IMR-90 (cell line): Measurements from ENCODE around the gene ATXN1L. TPM values are rescaled to one million over a fixed set of nuclear protein-coding genes. Genes with fewer than 3 reads are reported as not detected.

Source experiments
- ATAC-seq: fragments of 200-7000 bp; cut with Tn5 transposase; 2 replicates; pipeline ENCODE4 v1.9.1; 2020; ENCODE audit warnings: low read depth, mild to moderate bottlenecking, moderate library complexity
- BruUV-seq: library from RNA; stranded (reverse); fragments of 400-500 nt; replicated peaks from 2 replicates; lab custom pipeline; 2021; lab: Mats Ljungman, UMichigan
- CTCF ChIA-PET: fragments of 300-600 bp; formaldehyde crosslinking; extraction: SDS; loops from one replicate; lab custom pipeline; 2021; ENCODE audit warnings: antibody characterized with exemption; lab: Yijun Ruan, JAX
- POLR2A ChIA-PET: fragments of 300-600 bp; sonication (Branson Sonifier 250); formaldehyde crosslinking; loops from one replicate; lab custom pipeline; 2022; ENCODE audit warnings: antibody characterized with exemption; ENCODE audit not compliant: unreplicated experiment; lab: Charles Lee
- DNase-seq: peaks from one replicate; pipeline ENCODE4 v3.0.0; 2013
- H2AFZ ChIP-seq: replicated peaks from 2 replicates; pipeline ENCODE3; 2013; ENCODE audit warnings: low read length, mild to moderate bottlenecking; ENCODE audit not compliant: poor library complexity
- H2AK5ac ChIP-seq: 2 replicates; pipeline ENCODE4 v1.6.1; 2013; ENCODE audit warnings: low read depth, low read length, inconsistent platforms
- H2AK9ac ChIP-seq: replicated peaks from 2 replicates; pipeline ENCODE3; 2013; ENCODE audit warnings: mild to moderate bottlenecking, low read depth, low read length, moderate library complexity; ENCODE audit not compliant: poor library complexity
- H2BK120ac ChIP-seq: 2 replicates; pipeline ENCODE4 v1.6.1; 2013; ENCODE audit warnings: low read depth, low read length, inconsistent platforms
- H2BK15ac ChIP-seq: 3 replicates; pipeline ENCODE4 v1.6.1; 2013; ENCODE audit warnings: low read depth, low read length, inconsistent platforms
- H2BK20ac ChIP-seq: 2 replicates; pipeline ENCODE4 v1.6.1; 2013; ENCODE audit warnings: low read depth, mild to moderate bottlenecking, inconsistent platforms, low read length, moderate library complexity
- H2BK5ac ChIP-seq: 2 replicates; pipeline ENCODE4 v1.6.1; 2013; ENCODE audit warnings: mild to moderate bottlenecking, low read depth, low read length, inconsistent platforms; ENCODE audit not compliant: poor library complexity, severe bottlenecking
- H3K14ac ChIP-seq: replicated peaks from 2 replicates; pipeline ENCODE4 v1.6.1; 2013; ENCODE audit warnings: low read depth, low read length, inconsistent platforms
- H3K18ac ChIP-seq: 2 replicates; pipeline ENCODE4 v1.6.1; 2013; ENCODE audit warnings: low read depth, low read length, control low read depth
- H3K23ac ChIP-seq: 2 replicates; pipeline ENCODE4 v1.6.1; 2013; ENCODE audit warnings: low read depth, low read length, inconsistent platforms
- H3K27ac ChIP-seq: 2 replicates; pipeline ENCODE4 v1.5.1; 2013; ENCODE audit warnings: mild to moderate bottlenecking, control low read depth, low read length; ENCODE audit not compliant: insufficient read depth
- H3K27me3 ChIP-seq: 2 replicates; pipeline ENCODE4 v1.6.1; 2013; ENCODE audit warnings: low read length; ENCODE audit not compliant: control insufficient read depth, insufficient read depth
- H3K36me3 ChIP-seq: 2 replicates; pipeline ENCODE4 v1.6.1; 2013; ENCODE audit warnings: low read length, mixed read lengths; ENCODE audit not compliant: control insufficient read depth, insufficient read depth
- H3K4ac ChIP-seq: 2 replicates; pipeline ENCODE4 v1.6.1; 2013; ENCODE audit warnings: low read depth, low read length, inconsistent platforms
- H3K4me1 ChIP-seq: 2 replicates; pipeline ENCODE4 v1.6.1; 2013; ENCODE audit warnings: low read length, mixed read lengths; ENCODE audit not compliant: control insufficient read depth, insufficient read depth
- H3K4me2 ChIP-seq: 2 replicates; pipeline ENCODE4 v1.6.1; 2013; ENCODE audit warnings: low read depth, mild to moderate bottlenecking, control low read depth, low read length, moderate library complexity
- H3K4me3 ChIP-seq: 2 replicates; pipeline ENCODE4 v1.5.1; 2013; ENCODE audit warnings: low read depth, mild to moderate bottlenecking, control low read depth, low read length, moderate library complexity; ENCODE audit not compliant: insufficient read depth
- H3K56ac ChIP-seq: 2 replicates; pipeline ENCODE4 v1.6.1; 2013; ENCODE audit warnings: low read length, inconsistent platforms; ENCODE audit not compliant: insufficient read depth; ENCODE audit errors: extremely low read depth
- H3K79me1 ChIP-seq, 2 experiments: 2 replicates each; pipeline ENCODE4 v1.6.1; 2013; ENCODE audit warnings: low read length in 2 of 2, inconsistent platforms in 1 of 2, low read depth in 1 of 2
- H3K9ac ChIP-seq: 2 replicates; pipeline ENCODE4 v1.6.1; 2013; ENCODE audit warnings: low read depth, low read length, control low read depth
- H3K9me1 ChIP-seq: 2 replicates; pipeline ENCODE4 v1.6.1; 2013; ENCODE audit warnings: low read length, inconsistent platforms; ENCODE audit not compliant: insufficient read depth
- H3K9me3 ChIP-seq: 2 replicates; pipeline ENCODE4 v1.6.1; 2013; ENCODE audit warnings: low read length; ENCODE audit not compliant: control insufficient read depth, insufficient read depth
- H4K20me1 ChIP-seq: 2 replicates; pipeline ENCODE4 v1.6.1; 2013; ENCODE audit warnings: low read length, inconsistent platforms; ENCODE audit not compliant: insufficient read depth
- H4K5ac ChIP-seq: 2 replicates; pipeline ENCODE4 v1.6.1; 2013; ENCODE audit warnings: mild to moderate bottlenecking, low read depth, low read length, control low read depth
- H4K8ac ChIP-seq, 2 experiments: 2 replicates each; pipeline ENCODE4 v1.6.1; 2013; ENCODE audit warnings: low read depth in 2 of 2, low read length in 2 of 2, control low read depth in 1 of 2, inconsistent platforms in 1 of 2
- H4K91ac ChIP-seq: 2 replicates; pipeline ENCODE4 v1.6.1; 2013; ENCODE audit warnings: low read depth, low read length, inconsistent platforms; ENCODE audit not compliant: insufficient read depth
- BHLHE40 ChIP-seq: fragments of 150-350 bp; IDR thresholded peaks from 2 replicates; pipeline ENCODE4 v1.6.1; 2016; ENCODE audit warnings: mild to moderate bottlenecking, low read depth, low read length
- CEBPB ChIP-seq: IDR thresholded peaks from 2 replicates; pipeline ENCODE4 v1.6.1; 2012; ENCODE audit warnings: low read depth, low read length, improper control_type of control experiment
- CHD1 ChIP-seq: IDR thresholded peaks from 2 replicates; pipeline ENCODE4 v1.6.1; 2012; ENCODE audit warnings: low read depth, low read length, improper control_type of control experiment
- MAFK ChIP-seq: IDR thresholded peaks from 2 replicates; pipeline ENCODE4 v1.6.1; 2012; ENCODE audit warnings: low read depth, low read length, improper control_type of control experiment
- MAZ ChIP-seq: IDR thresholded peaks from 2 replicates; pipeline ENCODE4 v1.6.1; 2012; ENCODE audit warnings: low read depth, mild to moderate bottlenecking, low read length, improper control_type of control experiment, moderate library complexity, borderline replicate concordance
- RAD21 ChIP-seq: IDR thresholded peaks from 2 replicates; pipeline ENCODE4 v1.6.1; 2012; ENCODE audit warnings: low read length, improper control_type of control experiment
- RCOR1 ChIP-seq: IDR thresholded peaks from 2 replicates; pipeline ENCODE4 v1.6.1; 2012; ENCODE audit warnings: mild to moderate bottlenecking, low read length, improper control_type of control experiment; ENCODE audit not compliant: insufficient replicate concordance
- SMC3 ChIP-seq: fragments of 150-350 bp; IDR thresholded peaks from 2 replicates; pipeline ENCODE4 v1.6.1; 2016; ENCODE audit warnings: low read depth, mild to moderate bottlenecking, antibody characterized with exemption, low read length, moderate library complexity
- WGBS, 2 experiments: methylation state at CpG; one replicate each; pipeline versions ENCODE4 v1.1.5 to v1.1.7; 2013; ENCODE audit warnings: missing lambda C conversion rate in 2 of 2; ENCODE audit not compliant: insufficient read length in 1 of 2; ENCODE audit errors: extremely low coverage in 2 of 2; 5-methylcytosine and 5-hydroxymethylcytosine counted together
- dilution Hi-C: fragments of 300-500 bp; cut with HindIII; formaldehyde crosslinking; loops from one replicate; pipeline ENCODE4 v1.14.3; 2018; ENCODE audit warnings: low sequenced_read_pairs; ENCODE audit not compliant: unreplicated experiment
- in situ Hi-C: fragments of 300-500 bp; cut with MboI; formaldehyde crosslinking; loops from 3 replicates; pipeline ENCODE4 v1.14.3; 2019; ENCODE audit warnings: low sequenced_read_pairs, inconsistent platforms, mixed read lengths
- intact Hi-C: fragments of 100-400 bp; cut with micrococcal nuclease; formaldehyde crosslinking; loops from 2 replicates; pipeline ENCODE4 v1.10.0; 2022
- polyA plus RNA-seq, 3 experiments: library from polyadenylated mRNA; depleted of rRNA; stranded (reverse); fragments of >200 nt; gene quantifications; 2 replicates each; pipeline ENCODE4 v1.2.3, GENCODE V29; 2012; ENCODE audit warnings: low replicate concordance in 1 of 3
- total RNA-seq: library from RNA; depleted of rRNA; stranded (reverse); fragments of >200 nt; gene quantifications from 2 replicates; pipeline ENCODE4 v1.2.3, GENCODE V29; 2012
- TF ChIP-seq, protein P1 (sequence below): conservative IDR thresholded peaks from 2 replicates; pipeline ENCODE4 v1.5.1; 2012; ENCODE audit warnings: mild to moderate bottlenecking, low read depth, low read length, improper control_type of control experiment

The ATXN1L gene
- total and polyA plus RNA-seq, 2 of the 4 experiments (the other 2 are of a cell fraction) = 5.2 to 9.2 TPM

DNA sequence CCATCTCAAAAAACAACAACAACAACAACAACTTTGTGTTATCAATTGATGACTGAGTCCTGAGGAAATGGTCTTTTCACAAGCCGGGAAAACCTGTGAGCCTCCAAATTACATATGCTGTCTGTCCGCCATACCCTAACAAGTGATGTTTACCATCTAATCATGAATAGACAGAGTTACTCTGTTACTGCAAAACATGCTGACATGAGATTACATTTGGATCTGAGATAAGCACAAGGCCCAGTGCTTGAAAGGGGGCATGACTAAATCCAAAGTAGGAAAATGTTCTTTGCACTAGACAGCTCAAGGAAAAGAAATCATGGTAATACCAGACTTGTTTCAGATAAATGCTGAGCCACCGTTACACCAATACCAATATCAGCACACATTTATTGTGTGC lies 8.6 kb upstream of the ATXN1L start:
- no peaks in the 10 kb centered on the region for H3K79me1 ChIP-seq
- H3K9me3 ChIP-seq = no peaks in the 10 kb centered on the region
- POLR2A ChIA-PET = no interaction called here
- no peaks in the 10 kb centered on the region for H3K36me3 ChIP-seq
- CTCF ChIA-PET = no interaction called here
- no peaks in the 10 kb centered on the region for H3K27me3 ChIP-seq
- no peak overlapping the region for H2BK15ac ChIP-seq
- no peaks in the 10 kb centered on the region; the same call in 1 of the 2 replicates for H3K9me1 ChIP-seq
- H2BK5ac ChIP-seq = no peak overlapping the region
- no peaks in the 10 kb centered on the region for H3K4me1 ChIP-seq
- H4K8ac ChIP-seq = no peak overlapping the region
- H2AK5ac ChIP-seq = no peak overlapping the region
- no peak overlapping the region for H4K91ac ChIP-seq
- DNase-seq (no peak), ATAC-seq (no peak)
- H3K56ac ChIP-seq = no peak overlapping the region
- no CpG with 5 or more reads among the region's 3 CpGs for WGBS, 2 experiments
- no peak overlapping the region for H3K27ac ChIP-seq
- no peak overlapping the region for H2AFZ ChIP-seq
- BruUV-seq = no TSS peak
- in situ Hi-C loops = no loop called here
- no peak overlapping the region for H4K5ac ChIP-seq
- H3K4ac ChIP-seq = no peak overlapping the region
- H3K23ac ChIP-seq = no peak overlapping the region
- no peak overlapping the region for H2BK120ac ChIP-seq
- no peak overlapping the region for H3K18ac ChIP-seq
- no peak overlapping the region for H3K4me3 ChIP-seq
- no peak overlapping the region for H3K14ac ChIP-seq
- H3K4me2 ChIP-seq = no peak overlapping the region
- H4K20me1 ChIP-seq = no peaks in the 10 kb centered on the region
- H3K9ac ChIP-seq = no peak overlapping the region
- no peak overlapping the region for H2BK20ac ChIP-seq
- TF ChIP-seq CHD1 (no peak), RAD21 (no peak), CEBPB (no peak), RCOR1 (no peak), MAZ (no peak), MAFK (no peak), SMC3 (no peak), BHLHE40 (no peak)
- TF ChIP-seq, protein P1, sequence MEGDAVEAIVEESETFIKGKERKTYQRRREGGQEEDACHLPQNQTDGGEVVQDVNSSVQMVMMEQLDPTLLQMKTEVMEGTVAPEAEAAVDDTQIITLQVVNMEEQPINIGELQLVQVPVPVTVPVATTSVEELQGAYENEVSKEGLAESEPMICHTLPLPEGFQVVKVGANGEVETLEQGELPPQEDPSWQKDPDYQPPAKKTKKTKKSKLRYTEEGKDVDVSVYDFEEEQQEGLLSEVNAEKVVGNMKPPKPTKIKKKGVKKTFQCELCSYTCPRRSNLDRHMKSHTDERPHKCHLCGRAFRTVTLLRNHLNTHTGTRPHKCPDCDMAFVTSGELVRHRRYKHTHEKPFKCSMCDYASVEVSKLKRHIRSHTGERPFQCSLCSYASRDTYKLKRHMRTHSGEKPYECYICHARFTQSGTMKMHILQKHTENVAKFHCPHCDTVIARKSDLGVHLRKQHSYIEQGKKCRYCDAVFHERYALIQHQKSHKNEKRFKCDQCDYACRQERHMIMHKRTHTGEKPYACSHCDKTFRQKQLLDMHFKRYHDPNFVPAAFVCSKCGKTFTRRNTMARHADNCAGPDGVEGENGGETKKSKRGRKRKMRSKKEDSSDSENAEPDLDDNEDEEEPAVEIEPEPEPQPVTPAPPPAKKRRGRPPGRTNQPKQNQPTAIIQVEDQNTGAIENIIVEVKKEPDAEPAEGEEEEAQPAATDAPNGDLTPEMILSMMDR = no peak
- dilution Hi-C loops = no loop called here
- no peak overlapping the region for H2AK9ac ChIP-seq
- intact Hi-C loops = no loop called here
